GM18526 (cell line): Measurements from ENCODE around the gene ITSN1.

Experiments used
- POLR2A ChIP-seq: IDR thresholded peaks from 3 replicates; pipeline ENCODE4 v1.6.1; 2011; ENCODE audit not compliant: insufficient read length; ENCODE audit errors: extremely low read depth

The ITSN1 gene

GRCh38 chr21:33843216-33843615 lies 200.9 kb downstream of the ITSN1 start:
- TF ChIP-seq POLR2A: no peak

GRCh38 chr21:33844104-33844889 lies 202.0 kb downstream of the ITSN1 start:
- no peak for TF ChIP-seq POLR2A

GRCh38 chr21:33844890-33845205 lies 202.5 kb downstream of the ITSN1 start:
- no peak for TF ChIP-seq POLR2A

- TF ChIP-seq POLR2A: no peak
Measured at GRCh38 chr21:33846141-33846540, 203.8 kb downstream of the ITSN1 start.

GRCh38 chr21:33847588-33848248 lies 205.4 kb downstream of the ITSN1 start:
- TF ChIP-seq POLR2A: no peak

- no peak for TF ChIP-seq POLR2A
Measured at GRCh38 chr21:33848249-33848953, 206.1 kb downstream of the ITSN1 start.

- TF ChIP-seq POLR2A: no peak
Measured at GRCh38 chr21:33849834-33850233, 207.5 kb downstream of the ITSN1 start.

- no peak for TF ChIP-seq POLR2A
Measured at GRCh38 chr21:33850401-33850800, 208.1 kb downstream of the ITSN1 start.

GRCh38 chr21:33850985-33851384 lies 208.7 kb downstream of the ITSN1 start:
- no peak for TF ChIP-seq POLR2A

- no peak for TF ChIP-seq POLR2A
Measured at GRCh38 chr21:33852485-33852884, 210.2 kb downstream of the ITSN1 start.

- TF ChIP-seq POLR2A: no peak
Measured at GRCh38 chr21:33854604-33855003, 212.3 kb downstream of the ITSN1 start.

GRCh38 chr21:33855190-33855589 lies 212.9 kb downstream of the ITSN1 start:
- no peak for TF ChIP-seq POLR2A

GRCh38 chr21:33856893-33857527 lies 214.7 kb downstream of the ITSN1 start:
- no peak for TF ChIP-seq POLR2A

GRCh38 chr21:33857846-33858666 lies 215.8 kb downstream of the ITSN1 start:
- TF ChIP-seq POLR2A: no peak

GRCh38 chr21:33858667-33859372 lies 216.5 kb downstream of the ITSN1 start:
- TF ChIP-seq POLR2A: no peak
